HepG2 (cell line): ENCODE data around the gene PLIN3. TPM values are rescaled to one million over a fixed set of nuclear protein-coding genes. Genes with fewer than 3 reads are reported as not detected.

Source experiments
- ATF5 ChIP-seq: sonication (generic); formaldehyde crosslinking; IDR thresholded peaks from 2 replicates; pipeline ENCODE4 v1.4.0; 2020; ENCODE audit warnings: mild to moderate bottlenecking, low read depth, missing genetic modification reagents
- FOXA3 ChIP-seq: IDR thresholded peaks from 2 replicates; pipeline ENCODE4 v1.6.1; 2016; ENCODE audit warnings: missing genetic modification reagents, missing compliant biosample characterization
- MAFG ChIP-seq: sonication (generic); formaldehyde crosslinking; IDR thresholded peaks from 2 replicates; pipeline ENCODE4 v1.5.1; 2020; ENCODE audit warnings: mild to moderate bottlenecking, missing genetic modification reagents
- PRMT3 ChIP-seq: sonication (generic); formaldehyde crosslinking; IDR thresholded peaks from 2 replicates; pipeline ENCODE4 v1.8.1; 2022; ENCODE audit warnings: low read depth, mild to moderate bottlenecking, moderate library complexity, missing genetic modification reagents, borderline replicate concordance
- RCOR2 ChIP-seq: IDR thresholded peaks from 2 replicates; pipeline ENCODE4 v1.6.1; 2016; ENCODE audit warnings: missing biosample characterization, missing genetic modification reagents
- RFXAP ChIP-seq: sonication (generic); formaldehyde crosslinking; IDR thresholded peaks from 2 replicates; pipeline ENCODE4 v1.4.0; 2020; ENCODE audit warnings: missing genetic modification reagents, borderline replicate concordance
- SALL2 ChIP-seq: sonication (generic); formaldehyde crosslinking; IDR thresholded peaks from 2 replicates; pipeline ENCODE4 v1.8.1; 2023; ENCODE audit warnings: mild to moderate bottlenecking, missing genetic modification reagents, inconsistent platforms
- TAF15 ChIP-seq: fragments of 200-400 bp; formaldehyde crosslinking; IDR thresholded peaks from one replicate; pipeline ENCODE4 v1.6.1; 2018; ENCODE audit warnings: mild to moderate bottlenecking, low read depth, low read length; ENCODE audit not compliant: poor library complexity, severe bottlenecking
- THYN1 ChIP-seq: sonication (generic); formaldehyde crosslinking; IDR thresholded peaks from 2 replicates; pipeline ENCODE4 v1.8.1; 2023; ENCODE audit warnings: low read depth, mild to moderate bottlenecking, moderate library complexity, missing genetic modification reagents, borderline replicate concordance
- ZBTB4 ChIP-seq: sonication (generic); formaldehyde crosslinking; IDR thresholded peaks from 2 replicates; pipeline ENCODE4 v1.4.0; 2020; ENCODE audit warnings: missing genetic modification reagents, mild to moderate bottlenecking, borderline replicate concordance
- ZKSCAN1 ChIP-seq: fragments of 150-350 bp; IDR thresholded peaks from 2 replicates; pipeline ENCODE4 v1.6.1; 2014; ENCODE audit warnings: low read length
- ZMAT3 ChIP-seq: sonication (generic); formaldehyde crosslinking; conservative IDR thresholded peaks from 2 replicates; pipeline ENCODE4 v1.7.0; 2021; ENCODE audit warnings: missing genetic modification reagents
- ZNF124 ChIP-seq: sonication (generic); formaldehyde crosslinking; IDR thresholded peaks from 2 replicates; pipeline ENCODE4 v1.4.0; 2020; ENCODE audit warnings: missing genetic modification reagents
- ZNF224 ChIP-seq: sonication (generic); formaldehyde crosslinking; IDR thresholded peaks from 2 replicates; pipeline ENCODE4 v1.5.0; 2020; ENCODE audit warnings: mild to moderate bottlenecking, missing genetic modification reagents
- ZNF660 ChIP-seq: sonication (generic); formaldehyde crosslinking; IDR thresholded peaks from 2 replicates; pipeline ENCODE4 v1.5.1; 2020; ENCODE audit warnings: mild to moderate bottlenecking, low read depth, missing genetic modification reagents, borderline replicate concordance
- ZNF710 ChIP-seq: sonication (generic); formaldehyde crosslinking; IDR thresholded peaks from 2 replicates; pipeline ENCODE4 v1.5.0; 2020; ENCODE audit warnings: mild to moderate bottlenecking, missing genetic modification reagents, borderline replicate concordance
- ZXDC ChIP-seq: sonication (generic); formaldehyde crosslinking; IDR thresholded peaks from 2 replicates; pipeline ENCODE4 v1.5.0; 2020; ENCODE audit warnings: mild to moderate bottlenecking, missing genetic modification reagents
- polyA plus RNA-seq, 8 experiments: library from polyadenylated mRNA; depleted of rRNA in 3 of 8; stranded (reverse) in 7 of 8; unstranded in 1 of 8; fragments of >200 nt; fragmentation: Illumina TruSeq in 4 of 8; extraction: Trizol in 4 of 8; gene quantifications; 2 replicates each; pipeline versions ENCODE4 v1.2.1 to v1.2.3, GENCODE V29; 2011 to 2016; ENCODE audit warnings: low read depth in 4 of 8, missing spikeins in 1 of 8, mixed read lengths in 1 of 8; ENCODE audit not compliant: insufficient read depth in 1 of 8
- total RNA-seq, 5 experiments: library from RNA; depleted of rRNA; stranded (reverse); fragments of >200 nt; fragmentation: Illumina TruSeq; extraction: Trizol; gene quantifications; 2 replicates each; pipeline ENCODE4 v1.2.3, GENCODE V29; 2016; ENCODE audit warnings: low read depth in 1 of 5
- TF ChIP-seq, protein P1 (sequence below): sonication (generic); formaldehyde crosslinking; IDR thresholded peaks from 2 replicates; pipeline ENCODE4 v1.4.0; 2020; ENCODE audit warnings: mild to moderate bottlenecking, missing genetic modification reagents

Gene PLIN3
- total and polyA plus RNA-seq, 2 of the 13 experiments (the other 11 are each of a cell fraction or from before 2014, with no cell fraction given) = 49.3 to 57.9 TPM

GRCh38 chr19:4815426-4816201, 51.9 kb downstream of the PLIN3 start (continued):
- TF ChIP-seq ZNF710 (CRISPR knock-in tag) (no peak), RFXAP (CRISPR knock-in tag) (no peak), ZXDC (CRISPR knock-in tag) (no peak), ZKSCAN1 (no peak), MAFG (CRISPR knock-in tag) (no peak), FOXA3 (CRISPR knock-in tag) (no peak), ZNF224 (CRISPR knock-in tag) (no peak), ZMAT3 (CRISPR knock-in tag) (no peak), PRMT3 (CRISPR knock-in tag) (no peak), ZBTB4 (CRISPR knock-in tag) (no peak), TAF15 (no peak), ZNF124 (CRISPR knock-in tag) (no peak), THYN1 (CRISPR knock-in tag) (no peak), ZNF660 (no peak), SALL2 (CRISPR knock-in tag) (no peak), RCOR2 (CRISPR knock-in tag) (0 out of 2 replicates have a peak, but pooled peaks have one; percentile 26), ATF5 (CRISPR knock-in tag) (no peak)
- TF ChIP-seq, protein P1, sequence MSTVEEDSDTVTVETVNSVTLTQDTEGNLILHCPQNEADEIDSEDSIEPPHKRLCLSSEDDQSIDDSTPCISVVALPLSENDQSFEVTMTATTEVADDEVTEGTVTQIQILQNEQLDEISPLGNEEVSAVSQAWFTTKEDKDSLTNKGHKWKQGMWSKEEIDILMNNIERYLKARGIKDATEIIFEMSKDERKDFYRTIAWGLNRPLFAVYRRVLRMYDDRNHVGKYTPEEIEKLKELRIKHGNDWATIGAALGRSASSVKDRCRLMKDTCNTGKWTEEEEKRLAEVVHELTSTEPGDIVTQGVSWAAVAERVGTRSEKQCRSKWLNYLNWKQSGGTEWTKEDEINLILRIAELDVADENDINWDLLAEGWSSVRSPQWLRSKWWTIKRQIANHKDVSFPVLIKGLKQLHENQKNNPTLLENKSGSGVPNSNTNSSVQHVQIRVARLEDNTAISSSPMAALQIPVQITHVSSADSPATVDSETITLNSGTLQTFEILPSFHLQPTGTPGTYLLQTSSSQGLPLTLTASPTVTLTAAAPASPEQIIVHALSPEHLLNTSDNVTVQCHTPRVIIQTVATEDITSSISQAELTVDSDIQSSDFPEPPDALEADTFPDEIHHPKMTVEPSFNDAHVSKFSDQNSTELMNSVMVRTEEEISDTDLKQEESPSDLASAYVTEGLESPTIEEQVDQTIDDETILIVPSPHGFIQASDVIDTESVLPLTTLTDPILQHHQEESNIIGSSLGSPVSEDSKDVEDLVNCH (CRISPR knock-in tag) = no peak
